Tibial artery (tissue), 4 donors: ENCODE results near the gene LIN7A.

Source experiments
- DNase-seq, 2 donors: peaks; one replicate each; pipeline ENCODE4 v3.0.0-alpha.2; 2019
- H3K27ac ChIP-seq, 2 donors: fragments of 200-600 bp; sonication (generic) in 1 of 2; 1 replicate in 1 of 2; 2 replicates in 1 of 2; pipeline ENCODE4 v1.5.1; 2018 to 2019; ENCODE audit warnings: mild to moderate bottlenecking in 1 of 2
- H3K27me3 ChIP-seq, 2 donors: fragments of 200-600 bp; sonication (generic) in 1 of 2; one replicate each; pipeline versions ENCODE4 v1.5.1 to v1.6.0; 2016 to 2019
- H3K36me3 ChIP-seq, 3 donors: fragments of 200-600 bp; sonication (generic) in 2 of 3; one replicate each; pipeline ENCODE4 v1.5.1; 2016 to 2019; ENCODE audit warnings: mild to moderate bottlenecking in 2 of 3
- H3K4me1 ChIP-seq, 4 donors: fragments of 200-600 bp; sonication (generic) in 2 of 4; 1 replicate in 3 of 4; 2 replicates in 1 of 4; pipeline ENCODE4 v1.5.1; 2016 to 2019
- H3K4me3 ChIP-seq, 2 donors: fragments of 200-600 bp; sonication (generic) in 1 of 2; 1 replicate in 1 of 2; 2 replicates in 1 of 2; pipeline ENCODE4 v1.5.1; 2018 to 2019; ENCODE audit warnings: mild to moderate bottlenecking in 2 of 2
- H3K9me3 ChIP-seq, 3 donors: fragments of 200-600 bp; sonication (generic) in 1 of 3; one replicate each; pipeline ENCODE4 v1.5.1; 2016 to 2019
- intact Hi-C: fragments of 100-400 bp; cut with DNase I; formaldehyde crosslinking; loops from one replicate; pipeline ENCODE4 v1.15.0; 2023; ENCODE audit warnings: low total_unique reads
- TF ChIP-seq, protein P1 (sequence below), 2 experiments: fragments of 200-600 bp in 1 of 2; fragments of 450-650 bp in 1 of 2; IDR thresholded peaks; one replicate each; pipeline ENCODE4 v1.5.1; 2017 to 2019; ENCODE audit warnings: antibody characterized with exemption in 2 of 2, mild to moderate bottlenecking in 1 of 2, moderate library complexity in 1 of 2

Gene LIN7A

DNA sequence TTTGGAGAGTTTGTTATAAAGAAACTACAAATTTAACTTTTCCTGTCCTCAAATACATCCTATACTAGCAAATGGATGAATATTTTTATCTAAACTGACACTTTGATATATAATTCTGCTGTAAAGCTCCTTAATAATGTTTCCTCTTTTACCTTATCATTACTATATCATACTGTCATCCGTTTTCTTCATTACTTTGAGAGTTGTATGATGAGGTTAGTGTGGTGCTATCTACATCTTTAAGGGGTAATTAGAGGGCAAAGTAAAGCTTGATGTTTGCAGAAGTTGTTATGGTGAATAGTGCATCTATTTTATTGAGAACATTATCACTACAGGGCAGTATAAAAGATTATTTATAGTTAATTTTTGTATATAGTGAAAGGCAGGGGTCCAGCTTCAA is 36.1 kb downstream of the LIN7A start:
- intact Hi-C loops, result no loop called here
- Histone ChIP-seq H3K9me3 (no peaks in the 10 kb centered on the region), H3K27ac (no peak overlapping the region), H3K4me1 (no peaks in the 10 kb centered on the region), H3K4me3 (no peak overlapping the region), H3K27me3 (no peaks in the 10 kb centered on the region), H3K36me3 (no peaks in the 10 kb centered on the region)
- TF ChIP-seq, protein P1, sequence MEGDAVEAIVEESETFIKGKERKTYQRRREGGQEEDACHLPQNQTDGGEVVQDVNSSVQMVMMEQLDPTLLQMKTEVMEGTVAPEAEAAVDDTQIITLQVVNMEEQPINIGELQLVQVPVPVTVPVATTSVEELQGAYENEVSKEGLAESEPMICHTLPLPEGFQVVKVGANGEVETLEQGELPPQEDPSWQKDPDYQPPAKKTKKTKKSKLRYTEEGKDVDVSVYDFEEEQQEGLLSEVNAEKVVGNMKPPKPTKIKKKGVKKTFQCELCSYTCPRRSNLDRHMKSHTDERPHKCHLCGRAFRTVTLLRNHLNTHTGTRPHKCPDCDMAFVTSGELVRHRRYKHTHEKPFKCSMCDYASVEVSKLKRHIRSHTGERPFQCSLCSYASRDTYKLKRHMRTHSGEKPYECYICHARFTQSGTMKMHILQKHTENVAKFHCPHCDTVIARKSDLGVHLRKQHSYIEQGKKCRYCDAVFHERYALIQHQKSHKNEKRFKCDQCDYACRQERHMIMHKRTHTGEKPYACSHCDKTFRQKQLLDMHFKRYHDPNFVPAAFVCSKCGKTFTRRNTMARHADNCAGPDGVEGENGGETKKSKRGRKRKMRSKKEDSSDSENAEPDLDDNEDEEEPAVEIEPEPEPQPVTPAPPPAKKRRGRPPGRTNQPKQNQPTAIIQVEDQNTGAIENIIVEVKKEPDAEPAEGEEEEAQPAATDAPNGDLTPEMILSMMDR (IDR thresholded peaks at IDR 0.05), result no peak
- DNase-seq, result no peak

DNA sequence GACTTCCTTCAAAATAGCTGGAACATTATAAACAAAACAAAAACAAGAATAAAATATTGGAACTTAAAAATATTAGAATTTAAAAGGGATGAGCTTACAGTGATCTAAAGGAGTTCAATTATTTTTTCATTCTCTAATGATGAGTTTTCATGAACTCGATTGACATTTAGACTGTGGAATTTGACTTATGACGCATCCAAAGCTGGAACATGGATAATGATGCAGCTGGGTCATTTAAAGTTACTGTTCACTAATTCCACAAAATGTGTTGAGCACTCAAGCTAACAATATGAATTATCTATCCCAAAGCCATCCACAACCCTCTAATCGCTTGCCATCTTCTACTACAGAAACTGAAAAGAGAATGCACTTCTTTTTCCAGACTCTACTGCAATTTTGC is 42.5 kb downstream of the LIN7A start:
- Histone ChIP-seq H3K36me3 (no peaks in the 10 kb centered on the region), H3K27ac (no peak overlapping the region), H3K9me3 (no peaks in the 10 kb centered on the region), H3K27me3 (no peaks in the 10 kb centered on the region), H3K4me3 (no peak overlapping the region), H3K4me1 (no peaks in the 10 kb centered on the region)
- intact Hi-C loops, result no loop called here
- DNase-seq, result no peak
- TF ChIP-seq, protein P1 (IDR thresholded peaks at IDR 0.05), result no peak

DNA sequence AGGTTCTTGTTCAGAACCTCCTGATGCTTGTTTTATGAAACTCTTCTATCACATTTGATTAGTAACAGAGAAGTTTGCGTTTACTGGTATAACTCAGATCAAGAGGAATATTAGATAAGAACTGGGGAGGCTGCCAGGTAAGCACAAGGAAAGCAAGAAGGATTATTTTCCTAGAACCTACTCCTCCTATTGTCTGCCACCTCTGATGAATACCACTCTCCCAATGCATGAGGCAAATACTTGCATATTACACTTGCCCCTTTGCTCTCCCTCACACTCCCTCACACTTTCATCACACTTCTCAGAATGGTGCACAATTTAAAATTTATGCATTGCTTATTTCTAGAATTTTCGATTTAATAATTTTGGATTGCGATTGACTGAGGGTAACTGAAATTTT is 43.6 kb downstream of the LIN7A start:
- Histone ChIP-seq H3K4me1 (no peaks in the 10 kb centered on the region), H3K27ac (no peak overlapping the region), H3K27me3 (no peaks in the 10 kb centered on the region), H3K4me3 (no peak overlapping the region), H3K36me3 (no peaks in the 10 kb centered on the region), H3K9me3 (no peaks in the 10 kb centered on the region)
- intact Hi-C loops, result no loop called here
- TF ChIP-seq, protein P1 (IDR thresholded peaks at IDR 0.05), result no peak
- no peak for DNase-seq

DNA sequence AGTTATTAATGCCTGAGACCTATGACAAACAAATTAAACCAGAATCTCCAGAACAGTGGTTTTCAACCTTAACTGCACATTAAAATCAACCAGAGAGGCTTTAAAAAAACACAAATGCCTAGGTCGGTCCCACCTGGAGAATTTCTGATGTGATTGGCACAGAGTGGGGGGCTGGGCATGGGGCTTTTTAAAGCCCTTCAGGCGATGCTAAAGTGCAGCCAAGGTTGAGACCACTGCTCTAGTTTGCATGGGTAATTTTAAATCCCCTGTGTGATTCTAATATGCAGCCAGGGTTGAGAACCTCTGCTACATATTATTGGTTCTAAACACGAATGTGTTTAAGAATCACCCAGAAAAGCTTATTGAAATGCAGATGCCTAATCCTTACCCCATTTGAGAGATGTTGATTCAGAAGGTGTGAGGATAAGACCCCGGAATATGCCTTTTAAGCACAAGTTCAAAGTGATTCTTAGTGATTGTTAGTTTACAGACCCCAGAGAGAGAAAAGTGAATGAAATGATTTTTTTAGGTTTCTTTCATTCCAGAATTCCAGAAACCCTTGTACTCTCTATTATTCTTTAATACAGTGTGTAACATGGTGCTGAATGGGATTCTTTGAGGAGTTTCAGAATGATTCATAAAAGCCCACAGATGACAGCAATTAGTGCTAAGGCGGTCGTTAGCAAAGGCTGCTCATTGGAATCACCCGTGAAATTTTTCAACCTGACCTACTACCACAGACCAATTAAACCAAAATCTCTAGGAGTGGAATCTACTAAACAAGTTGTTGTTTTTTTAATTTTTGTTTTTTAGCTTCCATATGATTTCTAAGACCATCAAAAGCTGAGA is 44.9 kb downstream of the LIN7A start:
- TF ChIP-seq, protein P1 (IDR thresholded peaks at IDR 0.05), result no peak
- Histone ChIP-seq H3K27me3 (no peaks in the 10 kb centered on the region), H3K4me3 (no peak overlapping the region), H3K27ac (no peak overlapping the region), H3K9me3 (no peaks in the 10 kb centered on the region), H3K4me1 (no peaks in the 10 kb centered on the region), H3K36me3 (no peaks in the 10 kb centered on the region)
- intact Hi-C loops, result no loop called here
- no peak for DNase-seq

DNA sequence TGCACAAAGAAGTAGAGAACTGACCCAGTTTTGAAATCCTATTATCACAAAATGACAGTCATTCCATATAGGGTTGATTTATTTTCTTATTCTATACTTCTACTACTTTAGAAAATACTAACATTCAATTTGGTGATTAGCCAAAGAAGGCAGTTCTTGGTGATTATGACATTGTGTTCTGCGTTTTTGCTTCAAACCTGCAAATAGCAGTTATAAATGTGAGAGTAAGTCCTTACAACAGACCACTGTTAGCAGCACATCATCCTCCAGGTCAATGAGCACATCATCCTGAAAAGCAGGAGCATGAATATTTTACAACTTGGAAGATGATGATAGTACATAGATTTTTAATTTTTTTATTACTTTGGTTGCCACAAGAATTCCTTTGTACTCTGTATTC is 53.1 kb downstream of the LIN7A start:
- Histone ChIP-seq H3K4me3 (no peak overlapping the region), H3K36me3 (no peaks in the 10 kb centered on the region), H3K9me3 (no peaks in the 10 kb centered on the region), H3K27ac (no peak overlapping the region), H3K27me3 (no peaks in the 10 kb centered on the region), H3K4me1 (peaks cover 0 to 14% (median 6%) of the 10 kb centered on the region in 4 donors)
- DNase-seq, result no peak
- intact Hi-C loops, result no loop called here
- TF ChIP-seq, protein P1 (IDR thresholded peaks at IDR 0.05), result no peak
